Right renal pelvis (tissue), 4 donors: ENCODE results near the gene PLA2G4E. TPM values are rescaled to one million over a fixed set of nuclear protein-coding genes. Genes with fewer than 3 reads are reported as not detected.

Source experiments
- DNase-seq, 4 donors: peaks; one replicate each; pipeline ENCODE4 v3.0.0-alpha.2; 2013; ENCODE audit warnings: low read depth in 4 of 4, low spot score in 3 of 4, missing footprints in 1 of 4
- polyA plus RNA-seq, 4 donors: library from polyadenylated mRNA; unstranded; fragments of 120-200 nt; gene quantifications; one replicate each; pipeline ENCODE4 v1.2.1, GENCODE V29; 2013; ENCODE audit not compliant: insufficient read length in 4 of 4

The PLA2G4E gene
- polyA plus RNA-seq, 4 donors = 0.03 to 0.04 TPM; not detected in 2

DNA sequence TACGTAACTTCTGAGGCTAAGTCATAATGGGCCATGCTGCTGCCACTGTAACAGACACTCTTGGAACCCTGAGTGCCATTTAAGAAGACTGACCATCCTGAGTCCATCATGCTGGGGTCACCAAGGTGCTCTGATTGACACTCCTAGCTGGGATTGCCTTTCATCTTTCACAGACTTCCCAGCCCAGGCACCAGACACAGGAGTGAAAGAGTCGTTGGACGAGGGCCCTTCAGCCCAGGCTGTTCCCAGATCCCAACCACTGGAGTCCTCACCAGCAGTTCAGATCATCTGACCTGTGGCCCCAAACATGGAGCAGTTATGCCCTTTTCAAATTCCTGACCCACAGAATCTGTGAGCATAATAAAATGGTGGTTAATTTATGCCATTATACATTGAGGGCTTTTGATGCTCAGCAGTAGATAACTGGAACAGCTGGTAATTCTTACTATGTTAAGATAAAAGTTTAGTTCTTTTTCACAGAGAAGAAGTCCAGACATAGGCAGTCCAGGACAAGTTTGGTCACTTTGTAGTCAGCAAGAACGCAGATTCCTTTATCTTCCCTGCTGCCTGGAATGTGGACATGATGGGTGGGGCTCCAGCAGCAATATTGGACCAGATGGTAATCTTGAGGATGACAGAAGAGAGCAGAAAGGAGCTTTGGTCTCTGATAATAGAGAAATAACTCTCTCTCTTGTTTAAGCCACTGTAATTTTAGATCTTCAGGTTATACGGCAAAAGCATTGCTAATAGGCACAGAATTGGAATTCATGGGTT lies 41.2 kb downstream of the PLA2G4E start:
- DNase-seq = no peak

- no peak for DNase-seq
Observed at GRCh38 chr15:41978534-41978933, 42.3 kb downstream of the PLA2G4E start.

GRCh38 chr15:41977757-41978383 lies 43.0 kb downstream of the PLA2G4E start:
- DNase-seq = no peak

GRCh38 chr15:41975669-41976068 lies 45.2 kb downstream of the PLA2G4E start:
- DNase-seq = no peak

DNA sequence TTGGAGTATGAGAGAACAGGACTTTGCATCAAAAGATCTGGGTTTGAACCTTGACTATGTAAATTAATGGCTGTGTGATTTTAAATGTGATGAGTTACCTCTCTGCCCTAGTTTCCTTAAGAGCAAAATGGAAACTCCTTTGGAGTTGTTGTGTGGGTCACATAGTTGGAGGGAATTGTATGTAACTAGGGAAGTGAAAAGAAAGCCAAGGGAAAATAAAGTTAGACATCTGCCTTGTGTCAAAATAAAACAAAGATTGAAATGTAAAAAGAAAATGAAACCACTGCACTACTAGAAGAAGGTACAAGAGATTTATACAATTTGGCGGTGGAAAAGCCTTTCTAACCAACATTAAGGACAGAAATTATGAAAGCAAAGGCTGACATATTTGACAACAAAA lies 46.8 kb downstream of the PLA2G4E start:
- no peak for DNase-seq

DNA sequence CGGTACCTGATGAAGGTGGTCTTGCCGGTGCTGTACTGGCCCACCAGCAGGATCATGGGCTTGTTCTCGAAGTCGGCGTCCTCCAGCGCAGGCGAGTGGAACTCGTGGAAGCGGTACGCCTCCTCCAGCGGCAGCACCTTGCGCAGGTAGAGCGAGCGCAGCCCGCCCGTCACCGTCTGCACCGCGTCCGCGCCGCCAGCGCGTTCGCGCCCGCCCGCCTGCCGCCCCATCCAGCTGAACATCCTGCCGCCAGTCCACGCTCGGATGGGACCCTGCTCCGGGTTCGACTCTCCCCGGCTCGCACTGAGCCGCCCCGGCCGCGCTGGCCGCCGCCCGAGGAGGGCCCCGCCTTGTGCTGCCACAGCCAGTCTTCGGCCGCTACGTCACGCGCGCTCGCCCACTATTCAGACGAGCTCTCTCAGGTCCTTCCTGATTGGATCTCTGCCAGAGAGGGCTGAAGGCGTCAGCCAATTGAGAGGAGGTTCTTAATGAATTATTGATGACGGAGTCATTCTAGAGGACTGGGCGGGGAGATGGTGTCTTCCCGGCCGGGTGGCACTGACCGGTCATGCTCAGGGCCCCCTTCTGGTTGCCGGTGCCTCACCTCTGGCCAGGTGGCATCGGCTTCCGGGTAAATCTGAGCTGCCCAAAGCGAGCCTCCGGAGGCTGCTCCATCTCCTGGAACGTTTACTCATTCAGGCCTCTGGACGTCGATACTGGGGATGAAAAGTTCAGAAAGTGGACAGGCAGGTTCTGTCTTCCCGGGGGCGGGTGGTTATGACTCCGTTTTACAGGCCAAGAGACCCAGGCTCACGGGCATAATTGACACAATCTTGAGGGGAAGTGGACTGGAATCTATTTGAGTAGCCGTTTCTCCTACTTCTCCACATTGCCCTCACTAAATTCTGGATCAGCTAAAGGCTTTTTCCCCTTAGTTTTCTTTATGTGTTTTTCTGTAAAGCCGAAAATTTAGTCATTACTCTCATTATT lies 48.3 kb downstream of the PLA2G4E start, which contains the start of gene EHD4:
EHD4 (minus strand) TSS at position 305 of the 990 bp plus-strand sequence; CDS start at position 242, 63 bp downstream.
- peak; percentile 90 to 99 (median 98) for DNase-seq

GRCh38 chr15:41971895-41972252 lies 49.0 kb downstream of the PLA2G4E start:
- no peak for DNase-seq

DNA sequence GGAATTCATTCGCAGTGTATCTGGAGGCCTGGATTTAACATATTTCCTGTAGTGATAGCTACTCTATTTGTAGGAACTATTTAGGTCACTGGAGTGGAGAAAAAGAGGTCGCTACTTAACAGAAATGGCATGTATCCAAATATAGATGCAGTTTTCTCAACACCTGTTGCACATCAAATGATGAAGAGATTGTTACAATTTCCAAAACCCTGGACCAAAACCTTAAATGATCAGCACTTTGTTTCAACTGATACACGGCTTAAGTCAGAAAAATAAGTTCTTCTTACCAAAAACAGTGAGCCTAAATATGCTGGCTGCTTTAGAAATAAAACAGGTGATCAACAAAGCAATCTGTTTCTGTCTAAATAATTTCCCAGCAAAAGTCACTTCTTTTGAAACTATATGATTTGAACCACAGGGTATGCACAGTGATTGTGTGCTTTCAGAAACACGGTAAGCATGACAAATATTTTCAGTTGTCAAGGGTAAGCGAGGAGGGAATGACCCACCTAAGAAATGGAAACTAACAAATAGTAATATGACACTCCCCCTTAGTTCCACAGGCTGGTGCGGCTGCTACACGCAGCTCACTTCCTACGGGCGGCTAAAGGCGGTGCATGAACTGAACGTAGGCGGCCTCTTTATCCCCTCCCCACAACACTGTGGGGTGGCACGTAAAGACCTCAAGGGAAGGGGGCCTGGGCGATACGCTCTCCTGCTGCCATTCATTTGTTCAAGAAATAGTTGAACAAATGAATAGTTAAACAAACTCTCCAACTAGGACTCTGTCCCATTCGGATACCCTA lies 49.5 kb downstream of the PLA2G4E start:
- DNase-seq = no peak

DNA sequence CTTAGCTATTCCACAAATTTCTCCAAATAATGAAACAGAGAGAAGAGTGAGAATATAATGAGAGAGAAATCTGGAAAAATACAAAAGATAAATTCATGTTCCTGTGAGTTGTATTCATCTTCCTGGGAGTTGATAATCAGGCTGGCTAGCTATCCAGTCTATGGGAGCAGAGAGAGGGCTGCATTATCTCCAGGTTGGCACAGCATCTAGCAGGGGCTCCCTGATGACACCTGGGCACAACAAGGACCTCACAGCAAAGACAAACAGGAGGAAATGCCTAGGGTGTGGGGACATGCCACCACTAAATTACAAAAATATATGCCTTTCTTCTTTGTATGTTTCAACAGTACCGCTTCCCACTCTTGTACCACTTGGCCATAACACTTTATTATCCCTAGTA lies 50.4 kb downstream of the PLA2G4E start:
- no peak for DNase-seq

DNA sequence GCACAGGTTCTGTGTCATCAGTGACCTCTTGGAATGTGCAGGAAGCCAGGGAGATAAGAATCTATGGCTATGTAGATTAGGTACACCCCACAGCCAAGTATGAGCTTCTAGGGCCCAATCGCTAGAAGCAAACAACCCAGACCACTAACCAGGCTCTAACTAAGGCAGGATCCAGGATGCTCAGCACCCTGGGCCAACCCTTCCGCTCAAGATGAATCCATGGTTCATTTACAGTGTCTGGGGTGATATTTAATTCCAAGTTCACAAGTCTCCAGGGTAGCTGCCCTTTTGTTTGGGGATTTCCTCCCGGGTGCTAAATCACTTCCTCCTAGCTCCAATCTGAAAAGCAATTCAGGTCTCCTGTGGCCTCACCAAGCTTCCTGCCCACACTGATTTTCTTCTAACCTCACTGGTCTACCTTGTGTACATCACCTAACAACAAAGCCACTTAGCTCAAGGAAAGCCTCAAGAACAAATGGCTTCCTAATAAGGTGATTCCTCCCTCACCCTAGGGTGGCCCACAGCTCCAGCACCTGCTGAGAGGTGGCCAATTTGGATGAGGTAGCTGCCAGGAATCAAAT lies 50.9 kb downstream of the PLA2G4E start:
- DNase-seq = no peak

GRCh38 chr15:41968701-41969100 lies 52.1 kb downstream of the PLA2G4E start:
- no peak for DNase-seq

DNA sequence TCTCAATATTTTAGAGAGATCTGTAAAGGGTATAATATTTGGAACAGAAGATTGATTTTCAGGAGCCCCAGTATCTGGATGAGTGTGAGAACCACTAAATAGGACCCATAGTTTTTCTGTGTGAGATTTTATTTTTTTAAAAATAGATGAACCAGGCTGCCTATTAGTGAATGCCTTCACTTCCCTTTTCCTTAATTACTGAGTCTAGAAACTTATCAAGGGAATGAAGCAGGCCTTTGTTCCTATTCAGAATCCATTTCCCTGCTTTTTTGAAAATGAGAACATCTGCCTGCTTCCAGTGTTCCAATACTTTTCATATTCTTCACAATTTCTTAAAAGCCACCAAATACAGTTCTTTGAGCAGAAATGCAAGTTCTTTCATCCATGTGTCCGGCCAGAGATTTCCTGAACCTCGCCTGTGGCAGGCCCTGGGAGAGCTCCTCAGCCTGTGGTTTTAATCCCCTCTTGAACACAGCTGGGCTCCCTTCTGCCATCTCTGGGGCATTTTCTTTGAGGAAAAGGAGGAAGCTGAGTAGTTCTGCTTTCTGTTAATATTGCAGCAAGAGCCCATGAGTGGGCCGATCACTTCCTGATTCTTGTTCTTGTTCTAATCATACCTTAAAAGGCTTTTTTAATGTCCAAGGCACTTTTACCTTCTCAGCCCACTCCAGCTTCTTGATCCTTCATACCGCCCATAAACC lies 53.2 kb downstream of the PLA2G4E start:
- DNase-seq = no peak

GRCh38 chr15:41966920-41967465 lies 53.8 kb downstream of the PLA2G4E start:
- no peak for DNase-seq

GRCh38 chr15:41966414-41966812 lies 54.4 kb downstream of the PLA2G4E start:
- DNase-seq = no peak

- no peak for DNase-seq
Observed at GRCh38 chr15:41965441-41966413, 55.1 kb downstream of the PLA2G4E start.

DNA sequence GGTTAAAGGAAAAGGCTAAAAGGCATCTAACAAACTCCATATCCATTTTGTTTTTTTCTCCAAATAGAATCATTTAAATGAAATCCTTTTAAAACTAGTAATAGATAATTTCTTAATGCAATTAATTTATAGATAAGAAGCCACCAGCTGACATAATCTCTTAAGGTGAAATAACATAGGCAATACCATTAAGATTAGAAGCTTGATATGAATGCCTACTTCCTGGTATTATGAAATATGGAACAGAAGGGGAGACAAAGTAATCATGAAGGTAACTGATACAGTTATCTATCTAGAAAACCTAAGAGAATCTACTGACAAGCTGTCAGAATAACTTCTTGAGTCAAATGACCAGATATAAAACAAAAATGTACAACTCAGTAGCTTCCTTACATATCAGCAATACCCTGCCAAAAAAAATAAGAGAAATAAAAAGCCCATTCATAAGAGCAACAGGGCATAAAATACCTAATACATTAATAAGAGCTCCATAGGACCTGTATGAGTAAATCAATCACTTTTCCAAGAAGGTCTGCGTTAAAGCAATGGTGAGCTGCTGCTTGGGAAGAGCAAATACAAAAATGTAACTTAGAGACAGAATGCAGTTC lies 59.1 kb downstream of the PLA2G4E start:
- DNase-seq = no peak

- DNase-seq = no peak
Observed at GRCh38 chr15:41961001-41961518, 59.8 kb downstream of the PLA2G4E start.
